Karpas-422 (cell line): Measurements from ENCODE around the gene POLE2. TPM values are rescaled to one million over a fixed set of nuclear protein-coding genes. Genes with fewer than 3 reads are reported as not detected.
A peak's percentile ranks its signal among the peaks of the same experiment; 100 is the strongest.

Source experiments
- DNase-seq: peaks from one replicate; pipeline ENCODE4 v3.0.0-alpha.2; 2015
- H2AFZ ChIP-seq: fragments of 200-600 bp; sonication (generic); 2 replicates; pipeline ENCODE4 v1.6.1; 2014; ENCODE audit warnings: antibody characterized with exemption, low read length, mixed read lengths
- H3K27ac ChIP-seq: fragments of 200-600 bp; sonication (generic); 2 replicates; pipeline ENCODE4 v1.5.1; 2014; ENCODE audit warnings: mild to moderate bottlenecking, low read length, moderate library complexity
- H3K27me3 ChIP-seq: fragments of 200-600 bp; sonication (generic); 2 replicates; pipeline ENCODE4 v1.6.1; 2014; ENCODE audit warnings: low read length, mixed read lengths
- H3K36me3 ChIP-seq: fragments of 200-600 bp; sonication (generic); 2 replicates; pipeline ENCODE4 v1.6.1; 2014; ENCODE audit warnings: low read length, mixed read lengths; ENCODE audit not compliant: insufficient read depth
- H3K4me1 ChIP-seq: fragments of 200-600 bp; sonication (generic); 2 replicates; pipeline ENCODE4 v1.6.1; 2014; ENCODE audit warnings: mild to moderate bottlenecking, low read length, mixed read lengths
- H3K4me2 ChIP-seq: fragments of 200-600 bp; sonication (generic); 2 replicates; pipeline ENCODE4 v1.6.1; 2014; ENCODE audit warnings: low read length, low read depth, mild to moderate bottlenecking; ENCODE audit not compliant: poor library complexity, severe bottlenecking
- H3K4me3 ChIP-seq: fragments of 200-600 bp; sonication (generic); 2 replicates; pipeline ENCODE4 v1.5.1; 2014; ENCODE audit warnings: mild to moderate bottlenecking, antibody characterized with exemption, low read length, mixed read lengths
- H3K79me2 ChIP-seq: fragments of 200-600 bp; sonication (generic); 2 replicates; pipeline ENCODE4 v1.6.1; 2014; ENCODE audit warnings: mild to moderate bottlenecking, low read length, mixed read lengths
- H3K9ac ChIP-seq: fragments of 200-600 bp; sonication (generic); 2 replicates; pipeline ENCODE4 v1.6.0; 2014; ENCODE audit warnings: low read length
- H3K9me2 ChIP-seq: fragments of 200-600 bp; sonication (generic), shearing (Covaris generic); replicated peaks from 2 replicates; pipeline ENCODE4 v1.6.0; 2014; ENCODE audit warnings: mild to moderate bottlenecking, low read length, moderate library complexity; ENCODE audit not compliant: insufficient read depth
- H3K9me3 ChIP-seq: fragments of 300-700, 200-600 bp; sonication (generic); 2 replicates; pipeline ENCODE4 v1.6.1; 2014; ENCODE audit warnings: low read length, mixed read lengths
- H4K20me1 ChIP-seq: fragments of 200-600 bp; sonication (generic); 2 replicates; pipeline ENCODE4 v1.6.1; 2014; ENCODE audit warnings: mild to moderate bottlenecking, antibody characterized with exemption, low read length, low read depth; ENCODE audit not compliant: insufficient read depth
- total RNA-seq: library from RNA; depleted of rRNA; stranded (reverse); fragments of >200 nt; shearing (Covaris generic); gene quantifications from 2 replicates; pipeline ENCODE4 v1.2.3, GENCODE V29; 2014; ENCODE audit warnings: low replicate concordance

The POLE2 gene
- total RNA-seq, 1 experiment from 2014 or later: 51.0 TPM

- Histone ChIP-seq H3K79me2 (peaks cover 17% of the 10 kb centered on the region), H3K4me3 (no peak overlapping the region), H3K9ac (no peak overlapping the region), H3K4me2 (no peak overlapping the region), H3K27me3 (no peaks in the 10 kb centered on the region), H4K20me1 (no peaks in the 10 kb centered on the region), H3K27ac (no peak overlapping the region), H2AFZ (no peak overlapping the region), H3K36me3 (peaks cover 33% of the 10 kb centered on the region; the same call in 1 of the 2 replicates), H3K9me3 (no peaks in the 10 kb centered on the region), H3K9me2 (no peaks in the 10 kb centered on the region), H3K4me1 (no peaks in the 10 kb centered on the region)
- no peak for DNase-seq
Measured at GRCh38 chr14:49653508-49653907, 34.5 kb downstream of the POLE2 start.

GRCh38 chr14:49642163-49642562 is 45.9 kb downstream of the POLE2 start:
- peaks cover 69% of the 10 kb centered on the region for H3K79me2 ChIP-seq
- H3K27me3 ChIP-seq: no peaks in the 10 kb centered on the region
- H3K9me2 ChIP-seq: no peaks in the 10 kb centered on the region
- H2AFZ ChIP-seq: no peak overlapping the region
- no peaks in the 10 kb centered on the region for H3K9me3 ChIP-seq
- H3K9ac ChIP-seq: no peak overlapping the region
- H3K4me1 ChIP-seq: peaks cover 14% of the 10 kb centered on the region; the same call in 1 of the 2 replicates
- 0 out of 2 replicates have a peak, but pooled peaks cover 9% of the 10 kb centered on the region for H4K20me1 ChIP-seq
- no peak overlapping the region for H3K27ac ChIP-seq
- DNase-seq: no peak
- no peak overlapping the region for H3K4me3 ChIP-seq
- H3K4me2 ChIP-seq: no peak overlapping the region
- peaks cover 36% of the 10 kb centered on the region; the same call in 1 of the 2 replicates for H3K36me3 ChIP-seq

- Histone ChIP-seq H3K4me1 (peaks cover 18% of the 10 kb centered on the region), H3K9me3 (no peaks in the 10 kb centered on the region), H4K20me1 (peaks cover 12% of the 10 kb centered on the region), H3K36me3 (peaks cover 38% of the 10 kb centered on the region), H3K27me3 (no peaks in the 10 kb centered on the region), H3K4me3 (no peak overlapping the region), H3K9ac (no peak overlapping the region), H2AFZ (no peak overlapping the region), H3K79me2 (peaks cover 70% of the 10 kb centered on the region), H3K9me2 (no peaks in the 10 kb centered on the region), H3K4me2 (no peak overlapping the region), H3K27ac (no peak overlapping the region)
- no peak for DNase-seq
Measured at GRCh38 chr14:49641697-49642129, 46.3 kb downstream of the POLE2 start.

- Histone ChIP-seq H3K9me2 (no peaks in the 10 kb centered on the region), H4K20me1 (peaks cover 19% of the 10 kb centered on the region), H3K4me2 (no peak overlapping the region), H3K9ac (no peak overlapping the region), H2AFZ (no peak overlapping the region), H3K4me1 (peaks cover 27% of the 10 kb centered on the region), H3K4me3 (no peak overlapping the region), H3K79me2 (peaks cover 77% of the 10 kb centered on the region), H3K9me3 (no peaks in the 10 kb centered on the region), H3K27me3 (no peaks in the 10 kb centered on the region), H3K27ac (no peak overlapping the region), H3K36me3 (peaks cover 43% of the 10 kb centered on the region)
- no peak for DNase-seq
Measured at GRCh38 chr14:49640540-49641417, 47.2 kb downstream of the POLE2 start.

GRCh38 chr14:49637534-49638078 is 50.4 kb downstream of the POLE2 start:
- H3K4me2 ChIP-seq: no peak overlapping the region
- peaks cover 24% of the 10 kb centered on the region for H4K20me1 ChIP-seq
- no peaks in the 10 kb centered on the region for H3K27me3 ChIP-seq
- peaks cover 35% of the 10 kb centered on the region for H3K36me3 ChIP-seq
- H3K27ac ChIP-seq: no peak overlapping the region
- H2AFZ ChIP-seq: no peak overlapping the region
- H3K9ac ChIP-seq: no peak overlapping the region
- H3K79me2 ChIP-seq: peaks cover 96% of the 10 kb centered on the region
- H3K4me3 ChIP-seq: no peak overlapping the region
- no peak for DNase-seq
- H3K9me2 ChIP-seq: no peaks in the 10 kb centered on the region
- peaks cover 32% of the 10 kb centered on the region for H3K4me1 ChIP-seq
- no peaks in the 10 kb centered on the region for H3K9me3 ChIP-seq

GRCh38 chr14:49636866-49637265 is 51.1 kb downstream of the POLE2 start:
- H3K27ac ChIP-seq: no peak overlapping the region; the same call in 1 of the 2 replicates

GRCh38 chr14:49634547-49635334 is 53.3 kb downstream of the POLE2 start, which contains the start of gene DNAAF2:
TSS of gene DNAAF2 (minus strand) at chr14:49635244. CDS start at chr14:49635149, 95 bp downstream.
- no peaks in the 10 kb centered on the region for H3K9me2 ChIP-seq
- peak; percentile 88 for DNase-seq
- peak within 1 kb of the TSS; percentile 95 for H3K4me2 ChIP-seq
- H3K9ac ChIP-seq: peak within 1 kb of the TSS; percentile 97
- H3K4me3 ChIP-seq: peak within 1 kb of the TSS; percentile 88
- H3K79me2 ChIP-seq: peaks cover 96% of the 10 kb centered on the region
- H2AFZ ChIP-seq: peak within 1 kb of the TSS; percentile 47; the same call in 1 of the 2 replicates
- H3K4me1 ChIP-seq: peaks cover 38% of the 10 kb centered on the region
- H4K20me1 ChIP-seq: peaks cover 18% of the 10 kb centered on the region
- peak within 1 kb of the TSS; percentile 90 for H3K27ac ChIP-seq
- peaks cover 44% of the 10 kb centered on the region for H3K36me3 ChIP-seq
- H3K9me3 ChIP-seq: no peaks in the 10 kb centered on the region
- no peaks in the 10 kb centered on the region for H3K27me3 ChIP-seq

More at GRCh38 chr14:49636866-49637265, 51.1 kb downstream of the POLE2 start:
- no peak overlapping the region for H3K9ac ChIP-seq
- H3K79me2 ChIP-seq: peaks cover 96% of the 10 kb centered on the region
- no peak overlapping the region; the same call in 1 of the 2 replicates for H3K4me3 ChIP-seq
- DNase-seq: no peak
- no peaks in the 10 kb centered on the region for H3K9me2 ChIP-seq
- peaks cover 39% of the 10 kb centered on the region for H3K36me3 ChIP-seq
- peaks cover 38% of the 10 kb centered on the region for H3K4me1 ChIP-seq
- H3K27me3 ChIP-seq: no peaks in the 10 kb centered on the region
- no peak overlapping the region for H2AFZ ChIP-seq
- H4K20me1 ChIP-seq: peaks cover 24% of the 10 kb centered on the region
- peak overlapping the region; percentile 95 for H3K4me2 ChIP-seq
- no peaks in the 10 kb centered on the region for H3K9me3 ChIP-seq
